COR-L47 (cell line): ENCODE results near the gene ERLEC1.
"Not testable (repeated sequence)": the region's sequence is repeated elsewhere in the genome, so short reads cannot be mapped to it uniquely, and the experiment has no call there.

ENCODE experiments used
- DNase-seq: peaks from one replicate; lab custom pipeline; 2025; lab: John Stamatoyannopoulos, UW

ERLEC1 gene

DNA sequence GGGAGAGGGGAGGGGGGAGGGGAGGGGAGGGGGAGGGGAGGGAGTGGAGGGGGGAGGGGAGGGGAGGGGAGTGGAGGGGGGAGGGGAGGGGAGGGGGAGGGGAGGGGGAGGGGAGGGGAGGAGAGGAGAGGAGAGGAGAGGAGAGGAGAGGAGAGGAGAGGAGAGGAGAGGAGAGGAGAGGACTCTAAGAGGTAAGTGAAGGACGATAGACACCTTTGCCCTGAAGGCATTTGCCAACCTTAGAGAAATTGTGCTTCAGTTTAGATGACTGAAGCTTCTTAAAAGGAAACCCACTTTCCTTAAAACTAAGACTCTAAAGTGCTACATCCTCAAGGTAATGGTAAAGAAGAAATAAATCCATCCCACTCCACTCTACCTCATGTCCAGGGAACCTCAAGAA, 53.7 kb downstream of the ERLEC1 start:
- no peak for DNase-seq

- DNase-seq: not testable (repeated sequence)
These were observed 54.8 kb downstream of the ERLEC1 start for GRCh38 chr2:53841651-53842050.

GRCh38 chr2:53842891-53843290, 56.0 kb downstream of the ERLEC1 start:
- DNase-seq: no peak

DNA sequence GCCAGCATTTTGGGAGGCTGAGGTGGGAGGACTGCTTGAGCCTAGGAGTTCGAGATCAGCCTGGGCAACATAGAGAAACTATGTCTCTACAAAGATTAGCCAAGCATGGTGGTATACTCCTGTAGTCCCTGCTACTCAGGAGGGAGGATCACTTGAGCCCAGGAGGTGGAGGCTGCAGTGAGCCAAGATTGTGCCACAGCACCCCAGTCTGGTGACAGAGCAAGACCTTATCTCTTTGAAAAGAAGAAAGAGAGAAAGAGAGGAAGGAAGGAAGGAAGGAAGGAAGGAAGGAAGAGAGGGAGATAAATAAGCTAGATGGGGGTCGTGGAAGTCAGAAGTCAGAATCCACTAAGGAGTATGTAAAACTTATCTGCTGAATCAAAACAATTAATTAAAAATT, 56.8 kb downstream of the ERLEC1 start:
- DNase-seq: no peak

DNA sequence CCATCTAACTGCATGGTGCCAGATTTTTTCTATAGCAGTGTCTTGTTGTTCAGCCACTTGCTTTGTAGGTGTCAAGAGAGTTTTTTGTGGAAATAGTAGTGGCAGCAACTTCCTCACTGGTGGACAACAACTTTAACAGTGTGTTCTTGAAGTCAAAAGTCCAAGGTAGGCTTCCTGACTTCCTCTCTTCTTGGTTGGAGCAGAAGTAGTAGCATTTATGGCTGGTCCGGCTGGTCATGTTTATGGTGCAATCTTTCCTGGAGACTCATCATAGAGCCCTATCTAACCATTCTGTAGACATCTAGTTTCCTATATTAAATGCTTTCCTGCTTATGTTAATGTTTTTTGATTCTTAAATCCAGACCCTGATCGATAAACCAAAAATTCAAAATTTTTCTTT, 61.2 kb downstream of the ERLEC1 start:
- no peak for DNase-seq

DNA sequence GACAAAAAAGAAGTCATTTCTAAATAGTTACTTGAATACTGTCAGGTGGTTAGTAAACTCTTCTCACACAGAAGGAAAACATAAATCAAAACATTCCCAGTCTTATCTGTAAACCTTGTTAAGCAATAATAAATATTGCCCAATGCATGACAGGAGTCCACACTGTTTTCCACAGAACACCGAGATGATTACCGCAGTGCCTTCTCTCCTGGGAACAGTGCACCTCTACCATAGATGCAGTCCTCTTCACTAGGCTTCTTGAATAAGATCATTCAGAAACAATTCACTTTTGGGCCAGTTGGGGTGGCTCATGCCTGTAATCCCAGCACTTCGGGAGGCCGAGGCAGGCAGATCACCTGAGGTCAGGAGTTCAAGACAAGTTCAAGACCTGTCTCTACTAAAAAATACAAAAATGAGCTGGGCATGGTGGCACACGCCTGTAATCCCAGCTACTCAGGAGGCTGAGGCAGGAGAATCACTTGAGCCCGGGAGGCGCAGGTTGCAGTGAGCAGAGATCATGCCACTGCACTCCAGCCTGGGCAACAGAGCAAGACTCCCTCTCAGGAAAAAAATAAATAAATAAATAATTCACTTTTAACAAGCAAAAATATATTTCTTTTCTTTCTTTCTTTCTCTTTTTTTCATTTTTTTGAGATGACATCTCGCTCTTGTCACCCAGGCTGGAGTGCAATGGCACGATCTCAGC, 64.4 kb downstream of the ERLEC1 start:
- DNase-seq: not testable (repeated sequence)

GRCh38 chr2:53852532-53852931, 65.7 kb downstream of the ERLEC1 start:
- no peak for DNase-seq

GRCh38 chr2:53854678-53855077, 67.8 kb downstream of the ERLEC1 start:
- no peak for DNase-seq

DNA sequence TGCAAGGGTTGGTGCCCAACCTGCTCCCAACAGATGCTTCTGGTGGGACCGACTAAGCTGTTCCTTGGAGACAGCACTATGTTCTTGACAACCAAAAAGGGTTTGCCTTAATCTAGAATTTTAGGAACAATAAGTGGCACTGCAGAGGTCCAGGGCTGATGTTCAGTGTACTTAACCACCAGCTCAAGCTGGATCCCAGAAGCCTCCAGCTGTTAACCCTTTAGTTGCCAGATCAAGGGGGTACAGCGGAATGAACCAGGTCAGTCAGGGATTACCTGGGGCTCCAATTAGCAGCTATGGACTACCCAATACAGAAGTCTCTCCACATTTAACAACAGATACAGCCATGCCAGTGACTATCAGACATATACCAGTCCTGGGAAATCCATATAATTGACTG, 69.4 kb downstream of the ERLEC1 start:
- DNase-seq: no peak

DNA sequence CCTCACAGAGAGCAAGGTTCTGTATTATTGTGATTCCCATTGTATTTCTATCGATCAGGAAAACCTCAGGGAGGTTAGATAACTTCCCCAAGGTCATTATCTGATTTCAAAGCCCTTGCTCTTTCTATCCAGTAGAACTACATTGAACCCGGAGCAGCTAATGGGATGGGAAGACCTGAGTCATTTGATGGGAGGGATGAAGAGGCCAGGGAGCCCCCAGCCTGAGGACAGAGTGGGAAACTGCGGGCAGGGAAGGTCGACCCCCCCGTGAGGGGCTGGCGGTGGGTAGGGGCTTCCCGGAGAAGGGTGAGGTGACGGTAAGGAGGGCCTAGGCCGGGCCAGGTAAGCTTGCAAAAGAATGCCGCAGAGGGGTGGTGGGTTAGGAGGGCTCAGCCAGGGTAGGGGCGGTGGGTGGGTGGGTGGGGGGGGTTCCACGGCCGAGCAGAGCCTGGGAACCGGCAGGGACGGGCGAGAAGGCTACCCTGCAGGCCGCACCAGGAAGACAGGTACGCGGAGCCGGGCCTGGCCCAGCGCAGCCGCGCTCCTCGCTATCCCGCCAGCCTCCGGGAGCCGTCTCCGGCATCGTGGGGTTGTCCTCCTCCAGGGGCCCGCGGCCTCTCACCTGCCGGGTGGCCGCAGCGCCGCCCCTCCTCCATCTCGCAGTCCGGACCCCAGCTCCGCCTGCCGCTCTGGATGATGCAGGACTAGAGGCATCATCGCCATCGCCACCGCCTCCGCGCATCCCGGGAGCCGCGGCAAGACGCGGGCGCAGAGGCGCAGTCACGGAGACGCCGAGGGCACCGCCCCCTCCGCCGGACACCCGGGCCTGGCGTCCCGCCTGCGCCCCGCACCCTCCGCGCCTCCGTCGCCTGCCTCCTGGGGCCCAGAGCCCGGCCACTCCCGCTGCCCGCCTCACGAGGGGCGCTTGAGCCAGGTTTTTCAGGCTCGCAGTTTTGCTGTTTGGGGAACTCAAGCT, 72.7 kb downstream of the ERLEC1 start, which contains the start of gene GPR75:
GPR75 (minus strand) TSS at position 762 of the 976 bp plus-strand sequence. CDS start 5,211 bp downstream, outside the sequence.
- DNase-seq: no peak

GRCh38 chr2:53861824-53862223, 75.0 kb downstream of the ERLEC1 start:
- DNase-seq: no peak

DNA sequence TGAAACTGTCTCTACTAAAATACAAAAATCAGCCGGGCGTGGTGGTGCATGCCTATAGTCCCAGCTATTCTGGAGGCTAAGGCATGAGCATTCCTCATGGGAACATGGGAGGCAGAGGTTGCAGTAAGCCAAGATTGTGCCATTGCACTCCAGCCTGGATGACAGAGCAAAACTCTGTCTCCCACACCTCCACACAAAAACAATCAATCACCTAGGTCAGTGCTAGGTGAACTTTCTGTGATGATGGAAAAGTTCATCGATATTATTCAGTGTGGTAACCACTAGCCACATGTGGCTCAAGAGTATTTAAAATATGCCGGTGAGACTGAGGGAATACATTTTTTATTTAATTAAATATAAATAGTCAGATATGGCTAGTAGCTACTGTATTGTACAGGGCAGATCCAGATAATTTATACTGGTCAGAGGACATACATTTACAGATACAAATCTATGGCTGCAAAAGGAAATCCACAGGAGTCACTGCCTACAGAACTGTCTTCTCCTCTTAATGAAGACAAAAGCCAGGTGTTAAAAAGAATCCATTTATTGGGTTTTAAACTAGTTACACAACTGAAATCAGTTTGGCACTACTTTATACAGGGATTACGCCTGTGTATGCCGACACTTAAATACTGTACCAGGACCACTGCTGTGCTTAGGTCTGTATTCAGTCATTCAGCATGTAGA, 76.8 kb downstream of the ERLEC1 start:
- no peak for DNase-seq

DNA sequence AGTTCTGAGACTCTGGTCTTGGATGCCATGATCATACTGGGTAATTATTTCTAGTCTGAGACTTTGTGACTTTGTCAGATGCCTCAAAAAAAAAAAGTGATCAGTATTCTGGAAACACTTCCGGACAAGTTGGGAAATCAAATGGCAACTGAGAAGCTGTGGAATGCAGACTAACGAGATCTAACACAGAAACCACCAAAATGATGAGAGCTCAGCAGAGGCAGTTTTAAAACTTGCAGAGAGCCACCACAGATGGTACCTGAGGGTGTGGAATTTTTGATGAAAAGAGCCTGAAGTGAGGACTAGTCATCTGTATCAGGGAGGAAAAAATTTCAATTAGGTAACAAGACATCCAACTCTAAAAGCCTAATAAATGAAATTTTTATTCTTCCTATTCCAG, 78.4 kb downstream of the ERLEC1 start:
- DNase-seq: no peak

DNA sequence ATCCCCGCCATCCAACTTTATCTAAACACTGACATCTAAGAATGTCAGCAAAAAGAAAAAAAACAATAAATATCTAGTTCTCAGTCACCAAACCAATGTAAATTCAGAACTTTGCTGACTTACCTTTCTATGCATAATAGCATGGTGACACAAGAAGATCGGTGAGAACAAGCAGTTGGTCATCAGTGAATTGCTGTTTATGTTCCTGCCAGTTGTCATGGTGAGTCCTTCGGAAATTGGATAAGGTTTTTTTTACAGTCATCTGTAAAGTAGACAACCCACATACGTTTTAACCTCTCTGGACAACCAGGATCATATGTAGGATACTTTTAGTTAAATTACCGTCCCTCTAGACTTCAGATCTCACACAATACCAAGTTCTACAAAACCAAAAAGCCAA, 79.1 kb downstream of the ERLEC1 start:
- DNase-seq: no peak

DNA sequence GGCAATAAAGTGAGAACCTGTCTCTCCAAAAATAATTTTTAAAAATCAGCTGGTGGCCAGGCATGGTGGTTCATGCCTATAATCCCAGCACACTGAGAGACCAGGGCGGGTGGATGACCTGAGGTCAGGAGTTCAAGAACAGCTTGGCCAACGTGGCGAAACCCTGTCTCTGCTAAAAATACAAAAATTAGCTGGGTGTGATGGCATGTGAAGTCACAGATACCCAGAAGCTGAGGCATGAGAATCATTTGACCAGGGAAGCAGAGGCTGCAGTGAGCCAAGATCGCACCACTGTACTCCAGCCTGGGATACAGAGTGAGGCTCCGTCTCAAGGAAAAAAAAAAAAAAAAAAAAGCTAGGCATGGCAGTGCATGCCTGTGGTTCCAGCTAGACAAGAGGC, 80.3 kb downstream of the ERLEC1 start:
- no peak for DNase-seq

DNA sequence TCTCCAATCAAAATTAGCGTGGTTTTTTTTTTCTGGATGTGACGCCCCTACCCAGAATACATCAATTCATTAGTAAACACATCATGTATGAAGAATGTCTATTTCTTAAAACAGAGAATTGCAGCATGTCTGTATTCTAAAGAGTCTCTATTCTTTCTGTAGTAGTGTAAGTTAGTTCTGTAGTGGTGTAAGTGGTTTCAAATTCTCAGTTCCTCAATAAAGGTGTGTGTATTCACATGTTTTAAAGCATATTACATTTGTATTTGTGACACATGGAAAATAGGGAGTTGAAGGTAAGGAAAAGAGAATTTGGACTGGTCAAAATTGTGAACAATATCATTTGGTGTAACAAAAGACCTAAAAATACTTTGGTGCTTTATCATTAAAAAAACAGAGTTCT, 80.9 kb downstream of the ERLEC1 start:
- no peak for DNase-seq
